Aorta (tissue), 5 donors: ENCODE data around the gene HHLA2. TPM values are rescaled to one million over a fixed set of nuclear protein-coding genes. Genes with fewer than 3 reads are reported as not detected.

ENCODE experiments used
- ATAC-seq: fragments of 200-7000 bp; cut with Tn5 transposase; one replicate; pipeline ENCODE4 v1.9.1; 2022; ENCODE audit warnings: moderate library complexity; ENCODE audit not compliant: low FRiP score
- DNase-seq, 2 donors: peaks; one replicate each; pipeline ENCODE4 v3.0.0-alpha.2; 2020
- H3K27ac ChIP-seq, 2 donors: one replicate each; pipeline ENCODE4 v1.5.1; 2013; ENCODE audit warnings: low read length in 2 of 2, mild to moderate bottlenecking in 2 of 2, moderate library complexity in 2 of 2, control low read depth in 1 of 2, inconsistent platforms in 1 of 2, low read depth in 1 of 2
- H3K27me3 ChIP-seq, 2 donors: one replicate each; pipeline ENCODE4 v1.6.1; 2013; ENCODE audit warnings: control low read depth in 1 of 2, low read length in 1 of 2, mild to moderate bottlenecking in 1 of 2, moderate library complexity in 1 of 2; ENCODE audit not compliant: insufficient read depth in 2 of 2, control insufficient read depth in 1 of 2
- H3K36me3 ChIP-seq, 2 donors: one replicate each; pipeline ENCODE4 v1.6.1; 2013; ENCODE audit warnings: control low read depth in 1 of 2, low read length in 1 of 2, mild to moderate bottlenecking in 1 of 2; ENCODE audit not compliant: insufficient read depth in 2 of 2, control insufficient read depth in 1 of 2
- H3K4me1 ChIP-seq, 2 donors: one replicate each; pipeline ENCODE4 v1.6.1; 2013; ENCODE audit warnings: low read length in 2 of 2, control low read depth in 1 of 2, mild to moderate bottlenecking in 1 of 2, moderate library complexity in 1 of 2; ENCODE audit not compliant: insufficient read depth in 2 of 2, control insufficient read depth in 1 of 2
- H3K4me3 ChIP-seq, 2 donors: one replicate each; pipeline ENCODE4 v1.5.1; 2013; ENCODE audit warnings: low read length in 2 of 2, control low read depth in 1 of 2, mild to moderate bottlenecking in 1 of 2
- H3K9me3 ChIP-seq: one replicate; pipeline ENCODE4 v1.6.1; 2013; ENCODE audit warnings: mild to moderate bottlenecking, low read length; ENCODE audit not compliant: control insufficient read depth
- WGBS, 2 donors: extraction: QIAGEN DNeasy Blood & Tissue Kit; methylation state at CpG; one replicate each; pipeline ENCODE4 v1.1.7; 2013; 5-methylcytosine and 5-hydroxymethylcytosine counted together
- intact Hi-C, 2 donors: fragments of 100-400 bp; cut with DNase I; formaldehyde crosslinking; loops; one replicate each; pipeline versions ENCODE4 v1.14.2 to v1.15.0; 2022
- polyA plus RNA-seq, 2 donors: library from polyadenylated mRNA; stranded (reverse); fragments of 200-250 nt; gene quantifications; one replicate each; pipeline ENCODE4 v1.2.3, GENCODE V29; 2013
- total RNA-seq, 2 donors: library from RNA; stranded (reverse); fragmentation: NEBNext Ultra II Directional; extraction: Animal tissue kit (Norgen Biotek cat#: 25700); gene quantifications; one replicate each; pipeline ENCODE4 v1.2.1, GENCODE V29; 2021
- donor health status: healthy with polysubstance abuse.
- donor health status: Bipolar disorder and iron deficiency.
- donor health status: DM: no; HTN: no; CAD: no.
- donor health status: DM: no; HTN: no; CAD: no.
- donor health status: DM: yes; HTN: yes; CAD: no.

HHLA2 gene
- total and polyA plus RNA-seq, 4 donors = 0.64 to 10.6 TPM; not detected in 2

DNA sequence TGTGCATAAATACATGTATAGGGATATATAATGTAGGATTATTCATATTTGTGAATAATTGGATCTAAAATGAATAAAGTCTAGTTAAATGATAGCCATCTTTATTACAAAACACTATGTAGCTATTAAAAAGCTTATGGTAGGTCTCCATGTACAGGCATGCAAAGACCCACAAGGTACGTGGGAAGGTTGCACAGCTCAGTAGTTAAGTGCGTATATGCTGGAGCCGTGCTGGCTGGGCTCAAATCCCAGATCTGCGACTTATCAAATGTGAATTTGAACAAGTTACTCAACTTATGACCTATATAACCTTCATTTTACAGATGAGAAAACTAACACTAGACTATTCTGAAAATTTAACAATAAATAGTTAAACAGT, 113.4 kb downstream of the HHLA2 start:
- Histone ChIP-seq H3K4me3 (no peak overlapping the region), H3K36me3 (no peaks in the 10 kb centered on the region), H3K9me3 (no peaks in the 10 kb centered on the region), H3K27me3 (no peaks in the 10 kb centered on the region), H3K4me1 (no peaks in the 10 kb centered on the region), H3K27ac (no peak overlapping the region)
- ATAC-seq = no peak
- intact Hi-C loops = loop anchor here in 1 of 2 donors (5.0 kb wide), 1 partner anchor 472 kb away; no protein-coding TSS in a partner anchor
- no peak for DNase-seq
- WGBS, 2 donors = 86 to 91% methylated on average over 4 of the region's 4 CpGs

DNA sequence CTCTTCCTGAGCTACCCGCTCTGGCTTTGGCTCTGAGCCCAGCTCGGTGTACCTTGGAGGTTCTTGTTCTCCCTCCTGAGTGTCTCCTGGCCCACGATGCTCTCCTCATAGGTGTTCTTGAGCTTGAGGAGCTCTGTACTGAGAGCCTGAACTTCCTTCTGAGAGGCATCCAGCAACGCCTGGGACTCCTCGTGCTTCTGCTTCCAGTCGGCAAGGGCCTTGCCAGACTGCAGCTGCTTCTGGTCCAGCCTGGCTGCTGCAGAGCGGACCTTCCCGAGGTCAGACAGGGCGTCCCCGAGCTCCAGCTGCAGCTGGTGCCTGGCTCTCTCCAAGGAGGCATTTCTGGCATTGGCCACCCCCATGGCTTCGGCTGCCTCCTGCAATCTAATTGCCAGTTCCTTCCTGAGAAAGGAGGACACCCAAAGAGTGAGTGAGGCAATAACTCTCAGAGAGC, 114.2 kb downstream of the HHLA2 start:
- no peak for DNase-seq
- intact Hi-C loops = no loop called here
- Histone ChIP-seq H3K9me3 (no peaks in the 10 kb centered on the region), H3K4me3 (no peak overlapping the region), H3K36me3 (no peaks in the 10 kb centered on the region), H3K4me1 (no peaks in the 10 kb centered on the region), H3K27ac (no peak overlapping the region), H3K27me3 (no peaks in the 10 kb centered on the region)
- ATAC-seq = peak; percentile 8
- 88% methylated on average over 11 of the region's 11 CpGs for WGBS, 2 donors

DNA sequence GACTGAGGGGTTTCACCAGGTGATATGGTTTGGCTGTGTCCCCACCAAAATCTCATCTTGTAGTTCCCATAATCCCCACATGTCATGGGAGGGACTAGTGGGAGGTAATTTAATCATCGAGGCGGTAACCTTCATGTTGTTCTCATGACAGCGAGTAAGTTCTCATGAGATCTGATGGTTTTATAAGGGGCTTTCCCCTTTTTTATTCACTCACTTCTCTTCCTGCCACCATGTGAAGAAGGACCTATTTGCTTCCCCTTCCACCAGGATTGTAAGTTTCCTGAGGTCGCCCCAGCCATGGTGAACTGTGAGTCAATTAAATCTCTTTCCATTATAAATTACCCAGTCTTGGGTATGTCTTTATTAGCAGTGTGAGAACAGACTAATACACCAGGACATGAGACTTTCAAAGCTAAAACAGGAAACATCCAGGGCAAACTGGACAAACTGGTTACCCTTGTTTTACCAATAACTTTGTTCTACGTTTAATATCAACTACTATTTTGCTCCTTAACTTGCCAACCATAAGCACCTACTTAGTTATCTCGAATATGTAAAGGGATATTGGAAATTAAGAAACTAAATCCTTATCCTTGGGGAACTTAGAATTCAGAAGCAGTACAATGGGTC, 115.9 kb downstream of the HHLA2 start:
- Histone ChIP-seq H3K4me3 (no peak overlapping the region), H3K4me1 (no peaks in the 10 kb centered on the region), H3K27ac (no peak overlapping the region), H3K9me3 (no peaks in the 10 kb centered on the region), H3K36me3 (no peaks in the 10 kb centered on the region), H3K27me3 (no peaks in the 10 kb centered on the region)
- intact Hi-C loops = no loop called here
- ATAC-seq (no peak), DNase-seq (no peak)
- WGBS, 2 donors = 94 to 95% methylated on average over 6 of the region's 6 CpGs

DNA sequence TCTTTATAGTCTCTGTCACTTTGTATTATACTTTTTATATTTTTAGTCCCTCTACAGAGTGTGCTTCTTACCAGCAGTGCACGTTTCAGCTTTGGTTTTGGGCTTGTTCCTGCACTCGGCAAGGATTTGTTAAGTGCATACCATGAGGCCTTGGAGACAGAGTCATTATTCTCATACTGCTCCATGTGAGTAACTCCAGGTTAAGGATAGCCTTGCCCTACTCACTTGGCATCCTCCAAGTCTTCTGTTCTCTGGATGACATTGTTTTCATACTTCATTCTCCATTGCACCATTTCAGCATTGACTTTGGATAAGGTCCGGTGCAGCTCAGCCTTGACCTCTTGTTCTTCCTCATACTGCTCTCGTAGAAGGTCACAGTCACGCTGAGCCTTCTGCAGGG, 117.7 kb downstream of the HHLA2 start:
- Histone ChIP-seq H3K36me3 (no peaks in the 10 kb centered on the region), H3K27me3 (no peaks in the 10 kb centered on the region), H3K4me1 (no peaks in the 10 kb centered on the region), H3K27ac (no peak overlapping the region), H3K9me3 (no peaks in the 10 kb centered on the region), H3K4me3 (no peak overlapping the region)
- DNase-seq (no peak), ATAC-seq (no peak)
- whole genome bisulfite sequencing, 2 donors = 75 to 83% methylated on average over 5 of the region's 5 CpGs
- intact Hi-C loops = no loop called here

DNA sequence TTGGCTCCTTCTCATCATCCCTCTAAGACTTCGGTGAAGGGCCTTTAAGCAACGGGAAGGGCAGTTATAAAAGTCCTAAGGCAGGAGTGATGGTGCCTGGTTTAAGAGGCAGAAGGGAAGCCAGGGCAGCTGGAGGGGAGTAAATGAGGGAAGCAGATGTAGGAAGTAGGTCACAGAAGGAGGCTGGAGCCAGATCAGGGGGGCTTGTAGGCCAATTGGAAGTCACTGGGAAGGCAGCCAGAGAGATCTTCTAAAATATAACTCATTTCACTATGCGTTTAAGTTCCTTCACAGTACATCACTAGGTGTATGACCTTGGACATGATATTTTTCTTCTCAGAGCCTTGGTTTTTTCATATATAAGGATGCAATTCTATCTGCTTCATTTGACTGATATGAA, 119.3 kb downstream of the HHLA2 start:
- no peak for ATAC-seq
- H3K4me1 ChIP-seq = no peaks in the 10 kb centered on the region
- H3K4me3 ChIP-seq = no peak overlapping the region
- 55 to 78% methylated on average over 3 of the region's 3 CpGs for WGBS, 2 donors
- no peak for DNase-seq
- H3K9me3 ChIP-seq = no peaks in the 10 kb centered on the region
- no peaks in the 10 kb centered on the region for H3K27me3 ChIP-seq
- H3K36me3 ChIP-seq = no peaks in the 10 kb centered on the region
- intact Hi-C loops = no loop called here
- H3K27ac ChIP-seq = no peak overlapping the region

DNA sequence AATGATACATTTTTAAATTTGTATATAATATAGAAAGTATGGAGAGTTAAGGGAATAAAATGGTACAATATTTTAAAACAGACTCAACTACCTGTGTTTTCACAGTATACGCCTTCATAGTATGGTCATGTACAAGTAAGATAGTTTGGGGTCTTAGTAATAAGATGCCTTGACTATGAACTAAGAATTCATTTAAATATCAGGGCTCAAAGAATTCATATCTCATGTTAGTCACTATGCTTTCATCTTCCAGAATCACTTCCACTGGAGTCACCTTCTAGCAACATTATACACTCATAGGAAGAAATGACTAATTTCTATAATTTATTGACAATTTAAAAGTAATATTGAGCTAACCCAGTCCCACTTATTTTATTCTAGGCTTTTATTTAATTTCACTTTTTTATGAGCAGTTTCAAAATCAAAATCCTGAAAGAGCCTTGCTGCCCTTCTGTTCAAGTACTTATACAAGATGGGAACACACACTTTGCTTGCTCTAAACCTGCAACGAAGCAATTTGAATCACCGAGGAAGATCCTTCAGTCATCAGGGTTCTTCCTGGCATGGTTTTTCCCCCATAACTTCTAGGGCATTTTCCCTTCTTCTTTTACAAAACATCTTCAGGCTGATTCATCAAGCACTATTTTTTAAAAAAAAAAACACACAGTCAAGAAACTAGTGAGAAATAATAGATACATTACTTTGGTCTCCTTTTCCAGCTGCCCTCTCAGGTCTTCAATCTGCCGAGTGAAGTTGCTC, 119.9 kb downstream of the HHLA2 start:
- ATAC-seq (no peak), DNase-seq (no peak)
- Histone ChIP-seq H3K4me1 (no peaks in the 10 kb centered on the region), H3K4me3 (no peak overlapping the region), H3K27ac (no peak overlapping the region), H3K27me3 (no peaks in the 10 kb centered on the region), H3K36me3 (no peaks in the 10 kb centered on the region), H3K9me3 (no peaks in the 10 kb centered on the region)
- 91 to 93% methylated on average over 4 of the region's 4 CpGs for WGBS, 2 donors
- intact Hi-C loops = no loop called here

DNA sequence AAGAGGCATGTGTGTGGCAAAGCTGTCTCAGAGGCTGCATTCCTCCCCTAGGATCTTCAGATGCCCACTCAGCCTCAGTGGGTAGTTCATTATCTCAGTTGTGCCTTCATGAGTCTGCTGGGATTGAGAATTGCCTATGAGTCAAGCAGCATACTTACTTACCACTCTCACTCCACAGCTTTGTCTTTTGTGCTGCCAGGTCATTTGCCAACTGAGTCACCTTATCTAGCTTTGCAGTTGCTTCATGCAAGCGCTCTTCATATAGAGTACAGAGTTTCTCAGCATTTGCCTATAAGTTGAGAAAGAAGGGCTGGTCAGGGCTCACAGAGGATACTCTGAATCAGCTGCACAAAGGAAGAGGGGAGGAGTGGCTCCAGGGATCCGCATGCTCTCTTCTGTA, 124.6 kb downstream of the HHLA2 start:
- Histone ChIP-seq H3K4me3 (no peak overlapping the region), H3K27me3 (no peaks in the 10 kb centered on the region), H3K36me3 (no peaks in the 10 kb centered on the region), H3K4me1 (no peaks in the 10 kb centered on the region), H3K9me3 (no peaks in the 10 kb centered on the region), H3K27ac (no peak overlapping the region)
- ATAC-seq (no peak), DNase-seq (no peak)
- intact Hi-C loops = no loop called here
- 94 to 100% methylated on average over 2 of the region's 2 CpGs for WGBS, 2 donors
